HG02678 (cell line): ENCODE data around the gene MT1A.

Source experiments
- ATAC-seq: cut with Tn5 transposase; IDR thresholded peaks from one replicate; pipeline ENCODE4 v1.9.1; 2021; ENCODE audit warnings: mild to moderate bottlenecking, moderate library complexity; ENCODE audit not compliant: unreplicated experiment

MT1A gene

DNA sequence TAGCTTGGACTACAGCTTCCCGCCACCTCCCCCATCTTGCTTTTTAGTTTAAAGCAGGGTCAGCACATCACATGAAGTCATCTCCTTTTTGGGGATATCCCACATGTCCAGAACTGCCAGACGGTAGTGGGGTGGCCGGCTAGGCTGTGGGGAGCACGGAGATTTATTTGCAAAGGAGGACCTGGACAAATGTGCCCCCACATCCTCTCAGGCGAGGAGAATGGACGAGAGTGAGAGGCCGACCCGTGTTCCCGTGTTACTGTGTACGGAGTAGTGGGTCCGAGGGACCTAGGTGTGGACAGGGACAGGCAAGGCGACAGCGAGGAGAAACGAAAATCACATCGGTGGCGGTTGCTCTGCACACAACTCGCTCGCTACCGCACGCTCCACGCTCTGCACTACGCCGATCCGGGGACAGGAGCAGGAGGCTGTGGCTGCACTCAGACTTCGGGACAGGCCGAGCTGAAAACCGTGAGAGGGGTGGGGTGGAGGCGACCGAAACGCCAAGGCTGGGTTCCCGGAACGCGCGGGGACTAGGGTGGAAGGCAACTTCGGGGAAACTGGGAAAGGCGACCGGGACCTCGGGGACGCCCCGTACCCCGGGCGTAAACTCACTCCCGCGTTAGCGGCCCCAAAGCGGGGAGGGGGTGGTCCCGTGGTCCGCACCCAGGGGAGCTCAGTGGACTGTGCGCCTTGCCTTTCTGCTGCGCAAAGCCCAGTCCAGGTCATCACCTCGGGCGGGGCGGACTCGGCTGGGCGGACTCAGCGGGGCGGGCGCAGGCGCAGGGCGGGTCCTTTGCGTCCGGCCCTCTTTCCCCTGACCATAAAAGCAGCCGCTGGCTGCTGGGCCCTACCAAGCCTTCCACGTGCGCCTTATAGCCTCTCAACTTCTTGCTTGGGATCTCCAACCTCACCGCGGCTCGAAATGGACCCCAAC is at the start of gene MT1A:
Gene MT1A, plus strand, starts transcription at position 853 of the 937 bp plus-strand sequence. Its CDS starts 73 bp downstream, at position 926.
- no peak for ATAC-seq

DNA sequence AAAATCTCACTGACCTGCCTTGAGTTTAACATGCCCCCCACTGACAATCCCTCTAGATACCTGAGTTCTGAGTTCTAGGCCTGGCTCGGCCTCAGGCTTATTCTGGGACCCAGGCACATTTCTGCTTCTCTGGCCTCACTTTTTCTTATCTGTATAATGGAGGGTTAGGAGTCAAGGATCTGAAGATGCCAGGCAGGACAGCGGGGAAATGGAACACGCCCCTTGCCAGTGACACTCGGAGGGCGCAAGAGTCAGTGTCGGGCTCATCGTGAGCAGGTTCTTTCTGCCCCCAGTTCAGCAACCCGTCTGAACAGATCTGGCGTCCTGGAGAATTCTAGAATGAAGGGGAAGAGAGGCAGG is 49.7 kb upstream of the MT1A start:
- ATAC-seq: no peak

- no peak for ATAC-seq
These were observed 49.1 kb upstream of the MT1A start, which contains the start of gene MT3 for GRCh38 chr16:56589141-56590039. MT3 (plus strand) TSS chr16:56589528; CDS start chr16:56589591, 63 bp downstream.

GRCh38 chr16:56591377-56592060 is 46.9 kb upstream of the MT1A start:
- ATAC-seq: no peak

GRCh38 chr16:56593573-56594291 is 44.7 kb upstream of the MT1A start:
- no peak for ATAC-seq

- ATAC-seq: no peak
These were observed 44.2 kb upstream of the MT1A start for GRCh38 chr16:56594292-56594619.

DNA sequence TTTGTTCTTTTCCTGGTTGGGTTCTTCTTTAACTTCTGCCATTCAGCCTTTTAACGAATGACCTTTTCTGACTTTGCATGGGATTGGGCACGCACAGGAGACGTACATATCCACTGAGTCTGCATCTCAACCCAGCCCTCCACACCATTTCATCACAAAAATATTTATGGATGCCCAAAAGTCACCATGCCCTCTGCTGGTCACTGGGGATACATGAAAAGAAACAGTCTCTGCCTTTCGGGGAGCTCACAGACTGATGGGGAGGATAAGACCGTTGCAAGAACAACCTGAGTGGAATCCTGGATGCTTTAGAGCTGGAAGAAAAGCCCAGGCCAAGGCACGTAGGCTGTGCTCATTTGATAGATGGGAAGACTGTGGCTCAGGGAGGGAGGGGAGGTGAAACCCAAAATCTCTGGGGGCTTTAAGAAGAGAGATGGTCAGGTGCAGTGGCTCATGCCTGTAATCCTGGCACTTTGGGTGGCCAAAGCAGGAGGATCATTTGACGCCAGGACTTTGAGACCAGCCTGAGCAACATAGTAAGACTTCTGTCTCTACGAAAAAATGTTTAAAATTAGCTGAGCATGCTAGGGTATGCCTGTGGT is 38.0 kb upstream of the MT1A start:
- ATAC-seq: no peak

DNA sequence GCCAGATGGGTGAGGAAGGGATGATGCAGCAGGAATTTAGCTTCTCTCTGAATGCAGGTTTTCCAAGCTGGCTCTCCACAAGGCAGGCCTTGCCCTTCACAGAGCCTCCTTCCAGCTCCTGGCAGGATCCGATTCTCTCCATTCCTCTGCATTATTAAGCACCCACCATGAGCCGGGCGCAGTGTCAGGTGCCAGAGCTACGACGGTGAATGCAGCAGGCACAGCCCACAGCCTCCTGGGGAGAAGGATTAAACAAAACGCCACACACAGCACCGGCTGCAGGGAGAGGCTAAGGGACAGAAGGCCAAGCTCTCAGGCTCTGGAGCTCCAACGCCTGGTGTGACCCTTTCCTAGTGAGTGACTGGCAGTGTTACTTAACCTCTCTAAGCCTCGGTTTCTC is 37.1 kb upstream of the MT1A start:
- no peak for ATAC-seq

- ATAC-seq: no peak
These were observed 34.9 kb upstream of the MT1A start for GRCh38 chr16:56603589-56603988.

GRCh38 chr16:56604966-56605365 is 33.5 kb upstream of the MT1A start:
- ATAC-seq: no peak

GRCh38 chr16:56605475-56605874 is 33.0 kb upstream of the MT1A start:
- no peak for ATAC-seq

DNA sequence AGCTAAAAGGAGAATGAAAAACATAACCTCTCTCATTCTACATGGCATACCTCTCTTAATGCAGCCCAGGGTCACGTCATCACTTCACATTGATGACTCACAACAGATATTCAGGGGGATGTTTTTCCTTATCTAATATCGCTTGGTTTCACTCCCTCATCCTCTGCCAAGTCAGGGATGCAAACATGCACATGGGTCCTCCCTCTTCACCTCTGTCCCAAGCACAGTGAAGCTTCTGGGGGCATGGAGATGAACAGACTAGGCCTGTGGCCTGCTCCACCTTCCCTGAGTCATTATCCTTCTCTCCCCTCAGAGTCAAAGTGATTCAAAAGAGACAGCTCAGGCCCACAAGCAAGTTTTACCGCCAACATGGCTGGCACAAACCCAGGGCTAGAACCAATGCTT is 32.4 kb upstream of the MT1A start:
- no peak for ATAC-seq

GRCh38 chr16:56606476-56607108 is 31.9 kb upstream of the MT1A start:
- no peak for ATAC-seq

- no peak for ATAC-seq
These were observed 31.3 kb upstream of the MT1A start for GRCh38 chr16:56607109-56607618.

GRCh38 chr16:56607675-56608042 is 30.8 kb upstream of the MT1A start:
- ATAC-seq: no peak

DNA sequence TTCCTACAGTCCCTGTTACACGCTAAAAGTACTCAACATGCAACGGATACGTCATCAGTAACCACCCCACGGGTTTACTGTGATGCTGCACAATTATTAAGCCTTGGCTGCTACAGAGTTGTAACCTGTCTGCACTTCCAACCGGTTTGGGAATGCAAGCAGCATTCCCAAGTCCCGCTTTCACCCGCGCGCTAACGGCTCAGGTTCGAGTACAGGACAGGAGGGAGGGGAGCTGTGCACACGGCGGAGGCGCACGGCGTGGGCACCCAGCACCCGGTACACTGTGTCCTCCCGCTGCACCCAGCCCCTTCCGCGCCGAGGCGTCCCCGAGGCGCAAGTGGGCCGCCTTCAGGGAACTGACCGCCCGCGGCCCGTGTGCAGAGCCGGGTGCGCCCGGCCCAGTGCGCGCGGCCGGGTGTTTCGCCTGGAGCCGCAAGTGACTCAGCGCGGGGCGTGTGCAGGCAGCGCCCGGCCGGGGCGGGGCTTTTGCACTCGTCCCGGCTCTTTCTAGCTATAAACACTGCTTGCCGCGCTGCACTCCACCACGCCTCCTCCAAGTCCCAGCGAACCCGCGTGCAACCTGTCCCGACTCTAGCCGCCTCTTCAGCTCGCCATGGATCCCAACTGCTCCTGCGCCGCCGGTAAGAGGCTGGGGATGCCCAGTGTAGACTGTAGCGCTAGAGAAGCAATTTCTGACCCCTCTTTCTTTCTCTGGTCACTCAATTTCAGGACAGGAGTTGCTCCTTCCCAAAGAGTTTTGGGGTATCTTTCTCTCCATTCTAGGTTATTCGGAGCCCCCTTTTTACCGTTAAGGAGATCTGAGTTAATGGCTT is 30.2 kb upstream of the MT1A start, which contains the start of gene MT2A:
Gene MT2A, plus strand, starts transcription at position 542 of the 833 bp plus-strand sequence. Its CDS starts 72 bp downstream, at position 614.
- ATAC-seq: peak; percentile 91

DNA sequence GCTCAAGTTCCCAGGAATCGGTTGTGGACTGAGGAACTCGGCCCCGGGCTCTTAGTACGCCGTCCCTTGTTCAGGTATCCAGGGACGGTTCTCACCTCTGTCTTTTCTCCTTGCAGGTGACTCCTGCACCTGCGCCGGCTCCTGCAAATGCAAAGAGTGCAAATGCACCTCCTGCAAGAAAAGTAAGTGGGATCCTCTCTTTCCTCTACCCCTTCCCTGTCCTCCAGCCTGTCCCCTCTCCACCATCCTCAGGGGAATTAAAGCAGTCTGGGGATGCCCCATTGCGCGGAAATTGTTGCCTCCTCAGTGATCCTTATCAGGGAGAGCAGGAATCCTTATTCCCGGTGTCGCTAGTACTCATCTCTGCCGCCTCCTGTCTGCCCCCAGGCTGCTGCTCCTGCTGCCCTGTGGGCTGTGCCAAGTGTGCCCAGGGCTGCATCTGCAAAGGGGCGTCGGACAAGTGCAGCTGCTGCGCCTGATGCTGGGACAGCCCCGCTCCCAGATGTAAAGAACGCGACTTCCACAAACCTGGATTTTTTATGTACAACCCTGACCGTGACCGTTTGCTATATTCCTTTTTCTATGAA is 29.5 kb upstream of the MT1A start:
- no peak for ATAC-seq

DNA sequence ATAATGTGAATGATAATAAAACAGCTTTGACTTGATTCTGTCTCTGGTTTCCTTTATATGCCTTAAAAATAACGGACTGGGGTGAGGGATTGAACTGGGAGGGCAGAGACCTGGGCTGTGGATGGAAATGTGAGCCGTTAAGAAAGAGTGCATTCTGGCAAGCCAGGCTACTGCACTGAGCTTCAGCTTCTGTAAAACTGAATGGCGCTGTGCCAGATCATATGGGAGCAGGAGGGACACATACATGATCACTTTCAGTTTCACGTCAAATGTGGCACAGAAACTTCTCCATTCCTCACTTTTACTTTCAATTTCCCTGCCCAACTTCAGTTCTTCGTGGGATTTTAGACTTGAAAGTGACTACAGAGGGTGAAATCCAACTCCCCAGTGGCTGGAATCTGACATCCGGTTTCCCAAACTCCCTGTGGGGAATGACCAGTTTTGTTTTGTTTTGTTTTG is 29.0 kb upstream of the MT1A start:
- no peak for ATAC-seq
